Ureter (tissue), 1 donor: Measurements from ENCODE around the gene CR2. TPM values are rescaled to one million over a fixed set of nuclear protein-coding genes. Genes with fewer than 3 reads are reported as not detected.
"Not testable (repeated sequence)": the region's sequence is repeated elsewhere in the genome, so short reads cannot be mapped to it uniquely, and the experiment has no call there.

Experiments
- DNase-seq: peaks from one replicate; pipeline ENCODE4 v3.0.0-alpha.2; 2020; ENCODE audit warnings: low spot score
- total RNA-seq: library from RNA; stranded (reverse); gene quantifications from one replicate; pipeline ENCODE4 v1.2.4, GENCODE V29; 2023
- donor health status: DM: yes; HTN: yes; CAD: no.

The CR2 gene
- total RNA-seq, 1 donor from 2014 or later, result not detected

DNA sequence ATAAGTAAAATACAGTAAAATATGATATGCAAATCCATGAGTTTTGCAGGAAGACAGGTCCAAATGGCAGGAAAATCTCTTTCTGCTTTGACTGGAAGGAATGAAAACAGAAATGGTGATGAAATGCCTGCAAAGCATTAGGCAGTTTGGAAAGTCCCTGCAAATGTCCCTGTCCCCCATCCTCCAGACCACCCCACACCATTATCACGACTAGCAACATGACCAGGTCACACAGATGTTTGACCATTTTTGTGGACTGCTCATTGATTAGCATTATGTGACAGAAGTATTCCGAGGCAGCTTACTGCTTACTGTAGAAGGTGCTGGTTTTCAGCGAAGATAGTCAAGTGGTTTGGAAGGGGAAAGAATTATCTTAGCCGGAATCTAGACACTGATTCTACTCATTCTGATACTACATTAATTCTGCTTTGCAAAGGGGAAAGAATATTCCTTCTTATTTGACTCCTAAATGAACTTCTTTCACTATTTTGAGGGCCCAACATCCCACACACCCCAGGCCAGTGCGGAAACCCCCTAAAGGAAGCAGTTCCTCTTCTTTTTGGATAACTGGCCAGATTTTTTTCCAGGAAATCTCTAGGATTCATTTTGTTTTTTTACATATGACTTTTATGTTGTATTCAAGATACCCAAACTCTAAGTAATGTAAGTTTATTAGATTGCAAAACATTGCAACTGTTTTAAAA, 9.5 kb upstream of the CR2 start:
- no peak for DNase-seq

DNA sequence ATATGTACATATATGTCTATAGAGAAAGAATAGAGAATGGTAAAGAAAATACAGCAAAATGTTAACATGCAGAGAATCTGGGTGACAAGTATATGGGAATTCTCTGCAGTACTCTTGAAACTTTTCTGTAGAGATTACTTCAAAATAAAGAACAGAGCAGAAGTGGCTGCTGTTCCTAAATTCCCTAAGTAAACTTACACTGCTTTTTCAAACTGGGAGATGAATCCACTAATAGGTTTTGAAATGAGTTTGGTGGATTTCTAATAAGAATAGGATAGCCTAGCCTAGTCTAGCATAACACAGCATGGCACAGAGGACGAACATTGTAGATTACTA, 450 bp upstream of the CR2 start:
- DNase-seq, result no peak

DNA sequence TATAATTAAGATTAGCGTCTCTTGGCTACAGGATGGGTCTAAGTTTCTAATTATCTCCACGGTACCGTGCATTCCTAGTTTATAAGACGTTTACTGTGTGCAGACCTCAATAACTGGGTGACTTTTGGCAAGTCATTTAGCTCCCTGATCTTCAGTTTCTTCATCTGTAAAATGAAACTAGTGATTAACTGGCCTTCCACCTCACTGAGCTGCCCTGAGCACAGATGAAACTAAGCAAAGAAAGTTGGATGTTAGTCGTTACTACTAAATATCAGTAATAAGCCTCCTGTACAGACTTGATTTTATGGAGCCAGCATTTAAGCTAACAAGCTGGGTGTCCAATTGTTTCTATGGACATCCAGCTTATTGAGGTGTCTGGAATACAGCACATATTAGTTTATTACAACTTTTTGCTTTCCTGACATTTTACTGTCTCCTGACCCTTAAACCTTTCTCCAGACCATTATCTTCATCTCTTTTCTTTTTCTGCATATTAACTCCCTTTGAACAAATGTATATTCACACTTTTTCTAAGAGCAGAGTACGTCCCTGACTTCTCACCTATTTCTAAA, 1.1 kb downstream of the CR2 start:
- DNase-seq, result no peak

DNA sequence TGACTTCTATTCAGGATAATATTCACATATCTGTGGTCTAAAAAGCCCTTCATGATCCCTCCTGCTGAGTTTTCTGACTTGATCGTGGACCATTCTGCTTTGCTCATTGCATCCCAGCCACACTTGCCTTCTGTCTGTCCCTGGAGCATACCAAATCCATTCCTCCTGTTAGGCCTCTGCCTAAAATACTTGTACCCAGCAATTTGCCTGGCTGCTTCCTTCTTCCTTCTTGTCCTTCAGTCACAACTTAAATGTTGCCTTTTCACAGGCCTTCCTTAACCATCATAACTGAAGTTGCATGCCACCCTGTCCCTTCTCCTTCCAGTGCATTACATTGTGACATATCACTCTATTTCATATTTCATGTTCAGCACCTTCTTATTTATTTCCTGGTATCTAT, 4.3 kb downstream of the CR2 start:
- no peak for DNase-seq

DNA sequence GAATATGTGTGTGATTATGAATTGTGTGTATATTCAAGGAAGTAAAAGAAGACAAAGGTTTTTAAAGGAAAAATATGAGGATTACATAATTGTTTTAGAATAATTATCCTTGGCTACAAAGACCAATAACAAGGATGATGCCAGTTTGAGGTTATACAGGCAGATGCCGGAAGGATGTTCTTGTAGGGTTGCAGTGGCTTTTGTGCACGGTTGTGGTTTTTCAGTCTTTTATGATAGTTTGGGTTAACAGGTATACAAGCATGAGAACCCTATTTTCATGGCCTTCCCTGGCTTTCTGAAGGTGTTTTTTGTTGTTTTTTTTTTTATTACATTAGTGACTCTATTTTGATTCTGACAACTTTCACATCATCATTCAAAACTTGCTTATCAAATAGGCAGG, 4.9 kb downstream of the CR2 start:
- no peak for DNase-seq

DNA sequence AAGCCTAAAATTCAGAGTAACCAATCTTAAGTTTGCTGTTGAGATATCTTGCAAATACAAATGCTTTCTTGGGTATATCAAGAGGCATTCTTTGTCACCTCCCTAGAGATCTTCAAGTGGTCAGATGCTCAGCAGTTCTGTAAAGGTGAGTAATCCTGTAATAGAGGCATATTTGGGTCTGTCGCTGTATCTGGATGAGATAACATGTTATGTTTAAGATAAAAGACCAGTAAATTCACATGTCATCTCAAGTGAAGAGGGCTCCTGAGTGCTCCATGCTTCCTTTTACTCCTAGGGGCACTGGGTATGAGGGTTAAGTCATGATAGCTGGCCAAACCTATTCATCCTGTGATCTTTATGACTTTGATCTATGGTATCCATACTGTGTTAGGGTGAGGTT, 7.5 kb downstream of the CR2 start:
- no peak for DNase-seq

DNA sequence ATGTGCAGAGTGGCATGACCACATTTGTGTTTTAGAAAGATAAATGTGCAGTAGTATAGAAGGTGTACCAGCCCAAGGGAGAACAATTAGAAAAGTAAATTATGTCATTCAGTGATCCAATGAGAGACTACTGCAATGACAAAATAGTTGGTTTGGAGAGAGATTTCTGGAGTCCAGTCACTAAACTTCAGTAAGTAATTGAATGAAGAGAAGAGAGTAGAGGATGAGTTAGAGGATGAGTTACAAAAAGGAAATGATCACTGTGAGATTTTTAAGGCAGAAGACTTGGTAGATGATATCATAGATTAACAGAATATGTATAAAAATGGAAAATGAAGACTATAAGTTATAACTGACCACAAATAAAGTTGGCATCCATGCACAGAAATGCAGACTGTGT, 8.4 kb downstream of the CR2 start:
- no peak for DNase-seq

DNA sequence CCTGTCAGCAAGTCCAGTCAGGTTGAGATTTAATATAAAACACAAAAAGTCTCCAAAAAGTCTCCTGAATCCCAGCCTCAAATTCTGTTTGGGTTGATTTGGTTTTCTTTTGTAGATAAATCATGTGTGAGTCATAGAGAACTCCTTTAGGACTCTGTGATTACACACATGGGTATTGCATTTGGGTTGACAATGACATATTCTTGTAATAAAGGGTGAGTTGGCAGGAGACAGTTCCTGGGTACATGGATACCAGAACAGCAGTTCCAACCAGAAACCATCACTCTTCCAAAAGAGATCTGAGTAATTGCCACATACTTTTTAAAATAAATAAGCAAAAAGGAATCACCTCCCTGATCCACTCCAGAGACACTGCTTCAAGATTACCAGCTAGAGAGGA, 8.9 kb downstream of the CR2 start:
- no peak for DNase-seq

DNA sequence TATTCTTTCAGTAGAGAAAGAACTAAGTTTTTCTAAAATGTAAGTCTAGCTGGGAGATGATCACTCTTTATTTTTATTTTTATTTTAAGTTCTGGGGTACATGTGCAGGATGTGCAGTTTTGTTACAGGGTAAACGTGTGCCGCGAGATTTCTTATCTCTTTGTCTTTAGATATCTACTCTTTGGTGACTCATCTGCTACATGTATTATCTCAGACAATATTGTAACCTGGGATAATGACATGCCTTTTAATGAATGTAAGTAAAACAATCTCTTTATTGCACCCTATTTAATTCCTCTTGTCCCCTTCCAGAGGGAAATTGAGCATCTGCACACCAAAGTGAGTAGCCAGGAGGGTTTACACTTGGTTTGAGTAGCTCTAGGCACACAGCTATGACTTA, 9.4 kb downstream of the CR2 start:
- no peak for DNase-seq

DNA sequence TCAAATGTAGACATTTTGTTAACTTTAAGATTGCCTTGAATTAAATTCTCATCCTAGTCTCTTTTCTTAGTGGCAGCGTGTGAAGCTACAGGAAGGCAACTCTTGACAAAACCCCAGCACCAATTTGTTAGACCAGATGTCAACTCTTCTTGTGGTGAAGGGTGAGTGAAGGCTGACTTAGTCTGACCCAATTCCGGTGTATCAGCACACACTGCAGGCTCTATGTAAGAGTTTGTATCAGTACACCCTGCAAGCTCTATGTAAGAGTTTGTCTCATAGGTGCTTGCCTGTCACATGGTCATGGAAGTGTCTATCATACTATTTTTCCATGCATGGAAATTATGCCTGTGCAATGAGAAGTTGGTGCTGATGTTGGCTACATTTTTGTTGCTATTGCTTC, 16.8 kb downstream of the CR2 start:
- no peak for DNase-seq

DNA sequence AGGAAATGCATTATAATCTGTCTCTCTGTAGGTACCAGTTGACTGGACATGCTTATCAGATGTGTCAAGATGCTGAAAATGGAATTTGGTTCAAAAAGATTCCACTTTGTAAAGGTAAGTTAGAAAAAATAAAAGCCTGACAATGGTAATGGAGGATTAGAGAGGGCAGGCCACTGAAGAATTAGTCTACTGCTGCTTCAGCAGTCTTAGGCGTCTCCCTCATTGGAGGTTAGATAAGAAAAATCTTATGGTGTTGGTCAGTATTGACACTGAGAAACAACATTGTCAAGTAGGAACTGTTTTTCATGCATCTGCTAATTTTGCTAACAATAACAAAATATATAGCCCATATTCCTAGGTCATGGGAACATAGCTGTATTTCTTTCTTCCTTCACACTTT, 20.1 kb downstream of the CR2 start:
- DNase-seq, result no peak

DNA sequence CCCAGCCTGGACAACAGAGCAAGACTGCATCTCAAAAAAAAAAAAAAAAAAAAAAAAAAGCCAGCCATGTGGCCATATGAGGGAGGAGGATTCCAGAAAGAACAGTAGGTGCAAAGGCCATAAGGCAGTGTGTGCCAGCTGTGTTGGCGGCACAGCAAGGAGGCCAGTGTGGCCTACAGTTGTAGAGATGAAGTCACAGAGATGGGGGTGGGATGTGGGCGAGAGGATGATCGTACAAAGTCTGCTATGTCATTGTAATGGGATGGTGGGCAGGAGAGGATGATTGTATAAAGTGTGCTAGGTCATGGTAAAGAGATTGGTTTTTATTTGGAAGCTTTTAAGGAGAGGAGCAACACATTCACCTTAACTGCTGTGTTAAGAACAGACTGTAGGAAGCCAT, 32.1 kb downstream of the CR2 start:
- DNase-seq, result no peak

DNA sequence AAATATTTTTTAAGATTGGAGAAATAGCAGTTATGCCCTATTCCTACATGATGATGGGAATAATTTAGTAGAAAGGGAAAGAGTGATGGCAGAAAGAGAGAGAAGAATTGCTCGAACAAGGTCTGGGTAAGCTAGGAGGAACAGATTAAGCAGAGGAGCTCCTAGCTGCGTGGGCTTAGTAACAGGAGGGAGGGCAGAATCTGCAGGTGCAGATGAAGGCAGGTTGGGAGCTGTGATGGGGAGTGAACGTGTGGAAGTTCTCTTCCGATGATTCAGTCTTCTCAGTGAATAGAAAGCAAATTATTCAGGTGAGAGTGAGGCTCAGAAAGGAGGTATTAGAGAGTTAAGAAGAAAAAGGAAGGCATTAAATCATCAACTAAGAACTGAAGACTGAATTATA, 33.5 kb downstream of the CR2 start:
- DNase-seq, result no peak

DNA sequence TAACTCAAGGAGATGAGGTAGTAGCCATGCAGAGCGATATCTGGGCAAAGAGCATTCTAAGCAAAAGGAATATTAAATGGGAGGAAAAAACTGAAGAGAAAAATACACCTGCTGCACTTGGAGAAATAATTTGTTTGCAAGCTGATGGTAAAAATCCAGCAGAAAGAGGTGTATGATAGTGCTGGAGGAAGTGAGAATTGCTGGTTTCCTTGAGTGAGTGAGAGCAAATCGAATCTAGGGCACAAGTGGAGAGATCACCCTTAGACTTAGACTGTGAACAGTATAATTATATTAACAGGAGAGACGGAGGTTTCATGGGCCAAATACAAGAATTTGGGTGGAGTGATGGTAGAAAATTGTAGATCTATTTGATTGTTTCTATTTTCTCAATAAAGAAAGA, 39.1 kb downstream of the CR2 start:
- no peak for DNase-seq

DNA sequence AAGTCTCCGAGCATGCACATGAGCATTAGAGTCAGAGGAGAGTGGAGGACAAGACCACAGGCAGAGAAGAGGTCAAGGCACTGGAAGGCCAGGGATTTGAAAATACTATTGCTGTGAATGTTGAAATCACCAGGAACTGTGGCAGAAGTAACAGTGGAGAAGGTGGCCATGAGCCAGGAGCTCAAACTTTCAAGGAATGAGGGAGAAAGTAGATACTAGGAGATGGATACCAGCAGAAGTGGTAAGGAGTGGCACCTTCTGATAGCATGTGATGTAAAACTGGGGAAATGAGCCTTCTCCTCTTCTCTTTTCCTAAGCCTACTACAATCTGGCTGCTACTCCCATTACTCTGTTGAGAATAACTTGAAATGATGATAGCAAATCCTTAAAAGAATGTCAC, 40.0 kb downstream of the CR2 start:
- no peak for DNase-seq

DNA sequence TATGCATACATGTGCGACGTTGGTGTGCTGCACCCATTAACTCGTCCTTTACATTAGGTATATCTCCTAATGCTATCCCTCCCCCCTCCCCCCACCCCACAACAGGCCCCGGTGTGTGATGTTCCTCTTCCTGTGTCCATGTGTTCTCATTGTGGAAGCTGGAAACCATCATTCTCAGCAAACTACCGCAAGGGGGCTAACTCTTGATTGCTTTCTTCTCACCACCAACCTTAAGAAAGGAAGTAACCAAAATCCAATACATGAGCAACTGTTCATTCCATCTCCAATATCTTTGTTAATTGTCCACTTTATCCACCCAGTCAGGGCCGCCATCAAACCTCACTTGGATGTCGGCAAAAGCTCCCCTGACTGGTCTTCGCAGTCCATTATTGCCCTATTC, 41.2 kb downstream of the CR2 start:
- not testable (repeated sequence) for DNase-seq

DNA sequence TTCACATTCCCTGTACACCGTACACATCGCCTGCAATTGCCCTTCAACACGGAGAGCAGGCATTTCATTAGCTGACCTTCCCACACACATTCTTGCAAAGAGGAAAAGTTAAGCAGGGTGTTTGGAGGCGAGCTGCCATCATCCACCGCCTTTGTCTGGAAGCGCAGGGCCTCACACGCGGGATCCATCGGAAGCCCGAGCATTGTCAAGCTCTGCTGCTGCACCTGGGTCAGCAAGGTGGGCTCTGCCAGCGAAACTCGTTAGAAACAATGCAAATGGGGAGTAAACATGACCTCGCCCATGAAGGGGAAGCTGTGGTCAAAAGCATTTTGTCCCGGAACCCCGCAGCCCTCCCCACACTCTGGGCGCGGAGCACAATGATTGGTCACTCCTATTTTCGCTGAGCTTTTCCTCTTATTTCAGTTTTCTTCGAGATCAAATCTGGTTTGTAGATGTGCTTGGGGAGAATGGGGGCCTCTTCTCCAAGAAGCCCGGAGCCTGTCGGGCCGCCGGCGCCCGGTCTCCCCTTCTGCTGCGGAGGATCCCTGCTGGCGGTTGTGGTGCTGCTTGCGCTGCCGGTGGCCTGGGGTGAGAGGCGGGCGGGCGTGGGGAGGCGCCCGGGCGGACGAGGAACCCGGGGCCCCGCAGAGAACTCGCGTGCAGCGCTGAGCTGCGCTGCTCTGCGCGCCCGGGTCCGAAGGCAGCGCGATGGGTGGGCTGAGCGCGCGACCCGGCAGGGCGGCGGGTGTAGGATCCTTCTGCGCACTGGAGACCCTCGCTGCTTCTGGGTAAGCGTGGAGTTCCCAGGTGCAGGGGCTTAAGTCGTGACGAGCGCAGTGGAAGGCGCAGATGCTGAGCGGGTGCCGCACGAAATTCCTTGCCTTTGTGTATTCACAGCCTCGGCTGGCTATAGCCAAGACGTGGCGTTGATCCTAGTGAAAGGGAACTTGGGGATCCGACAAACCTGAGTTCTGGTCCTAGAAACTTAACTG, 42.0 kb downstream of the CR2 start, which contains the start of gene CR1:
TSS of gene CR1 (plus strand) at position 357 of the 992 bp plus-strand sequence. CDS start at position 468, 111 bp downstream.
- DNase-seq, result no peak

DNA sequence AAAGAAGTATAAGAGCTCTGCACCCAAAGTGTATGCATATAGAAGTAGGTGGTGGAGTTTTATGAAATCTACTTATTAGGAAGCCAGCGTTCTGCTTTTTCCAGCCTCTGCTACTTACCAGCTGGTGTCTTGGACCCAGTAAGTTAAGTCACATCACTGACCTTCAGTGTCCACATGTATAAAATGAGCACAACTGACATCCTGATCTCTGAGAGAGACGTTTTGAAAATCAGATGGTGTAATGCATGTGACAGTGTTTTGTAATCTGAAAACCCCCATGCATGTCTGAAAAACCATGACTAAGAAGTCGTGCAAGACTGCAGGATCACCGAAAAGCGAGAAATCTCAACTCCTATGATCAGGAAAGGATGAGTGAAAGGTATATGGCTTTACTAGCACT, 43.8 kb downstream of the CR2 start:
- no peak for DNase-seq

DNA sequence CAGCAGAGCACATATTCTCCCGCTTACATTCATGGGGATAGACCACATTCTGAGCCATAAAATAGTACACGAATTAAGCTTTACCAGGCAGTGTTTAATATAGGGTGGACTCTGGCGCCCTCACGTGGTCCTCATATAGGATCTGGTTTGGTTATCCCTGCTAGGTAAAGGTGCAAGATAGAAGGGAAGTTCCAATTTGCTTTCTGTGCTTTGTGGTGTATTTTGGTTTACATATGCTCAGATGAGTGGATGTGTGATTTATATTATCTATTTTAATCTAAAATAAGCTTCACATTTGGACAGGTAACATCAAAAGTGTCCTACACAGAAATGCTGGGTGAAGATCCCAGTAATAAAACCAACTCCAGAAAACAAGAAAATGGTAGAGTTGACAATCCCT, 45.4 kb downstream of the CR2 start:
- DNase-seq, result peak; percentile 59

DNA sequence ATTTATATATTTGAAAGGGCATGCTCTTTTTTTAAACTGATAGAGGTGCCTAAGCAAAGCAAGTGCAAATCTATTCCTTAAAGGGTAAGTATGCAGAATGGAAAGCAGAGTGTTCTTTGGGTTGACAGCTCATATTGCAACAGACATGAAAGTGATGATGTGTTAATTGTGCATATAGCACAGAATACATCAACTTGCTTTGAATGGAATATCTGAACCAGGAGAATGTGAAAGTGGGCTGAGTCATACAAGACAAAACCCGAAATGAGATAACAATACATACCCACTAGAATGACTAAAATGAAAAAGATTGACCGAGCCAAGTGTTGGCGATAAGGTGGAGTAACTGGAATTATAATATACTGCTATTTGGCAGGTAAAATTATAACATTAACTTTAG, 46.2 kb downstream of the CR2 start:
- DNase-seq, result no peak

DNA sequence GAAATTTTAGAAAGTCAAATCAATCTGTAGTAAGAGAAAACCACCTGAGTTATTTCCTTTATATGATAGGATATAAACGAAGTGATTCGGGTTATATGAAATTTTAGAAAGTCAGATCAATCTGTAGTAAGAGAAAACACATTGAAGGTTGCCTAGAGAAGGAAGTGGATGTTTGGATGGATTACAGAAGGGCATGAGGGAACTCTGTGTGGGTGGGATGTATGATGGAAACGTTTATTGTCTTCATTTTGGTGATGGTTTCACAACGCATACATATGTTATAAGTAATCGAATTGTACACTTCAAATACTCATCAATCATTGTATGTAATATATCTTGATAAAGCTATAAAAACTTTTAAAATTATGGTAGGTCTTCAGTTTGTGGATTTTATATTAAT, 46.9 kb downstream of the CR2 start:
- no peak for DNase-seq

DNA sequence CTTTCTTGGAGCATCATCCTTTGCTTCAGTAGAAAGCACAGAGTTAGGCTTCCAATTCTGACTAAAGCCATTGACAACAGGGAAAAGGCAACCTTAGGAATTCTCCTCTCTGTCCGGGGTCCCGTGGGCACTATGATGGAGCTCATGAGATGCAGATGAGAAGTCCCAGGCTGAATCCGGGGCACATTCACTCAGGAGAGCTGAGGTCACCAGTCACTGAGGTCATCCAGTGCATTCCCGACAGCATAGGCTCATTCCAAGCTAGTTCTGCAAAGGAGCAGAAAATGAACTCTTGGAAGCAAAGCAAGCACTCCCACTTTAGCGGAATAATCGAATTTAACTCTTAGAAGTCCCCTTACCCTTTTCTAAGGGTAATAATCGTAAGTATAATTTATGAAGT, 48.6 kb downstream of the CR2 start:
- no peak for DNase-seq

DNA sequence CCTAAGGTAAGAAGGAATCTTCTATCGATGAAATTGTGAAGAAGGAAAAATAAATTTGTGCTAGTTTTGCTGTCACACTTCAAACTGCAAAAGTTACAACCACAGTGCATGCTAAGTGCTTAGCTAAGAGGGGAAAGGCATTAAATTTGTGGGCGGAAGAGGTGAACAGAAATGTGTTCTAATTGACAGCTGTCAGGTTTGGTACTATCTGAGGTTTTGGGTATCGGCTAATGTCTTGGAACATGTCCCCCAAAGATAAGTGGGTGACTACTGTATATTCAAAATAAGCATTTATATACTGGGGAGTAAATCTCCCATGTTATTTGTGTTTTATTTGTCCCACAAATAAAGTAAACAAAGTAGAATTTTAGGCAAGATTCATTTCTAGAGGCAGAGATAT, 49.8 kb downstream of the CR2 start:
- DNase-seq, result no peak
